Keratinocyte (primary cell): ENCODE data around the gene SCUBE2.

ENCODE experiments used
- EZH2 ChIP-seq: IDR thresholded peaks from one replicate; pipeline ENCODE4 v1.6.1; 2012; ENCODE audit warnings: inconsistent platforms, mild to moderate bottlenecking, low read length, moderate library complexity
- TF ChIP-seq, protein P1 (sequence below), 3 experiments: IDR thresholded peaks in 1 of 3; conservative IDR thresholded peaks in 1 of 3; optimal IDR thresholded peaks in 1 of 3; 2 replicates in 2 of 3; 3 replicates in 1 of 3; pipeline versions ENCODE3 to v1.5.1; 2011; ENCODE audit warnings: low read length in 3 of 3, mild to moderate bottlenecking in 3 of 3, moderate library complexity in 2 of 3, control low read depth in 1 of 3, inconsistent platforms in 1 of 3; ENCODE audit not compliant: insufficient read depth in 2 of 3; ENCODE audit errors: extremely low read depth in 1 of 3

DNA sequence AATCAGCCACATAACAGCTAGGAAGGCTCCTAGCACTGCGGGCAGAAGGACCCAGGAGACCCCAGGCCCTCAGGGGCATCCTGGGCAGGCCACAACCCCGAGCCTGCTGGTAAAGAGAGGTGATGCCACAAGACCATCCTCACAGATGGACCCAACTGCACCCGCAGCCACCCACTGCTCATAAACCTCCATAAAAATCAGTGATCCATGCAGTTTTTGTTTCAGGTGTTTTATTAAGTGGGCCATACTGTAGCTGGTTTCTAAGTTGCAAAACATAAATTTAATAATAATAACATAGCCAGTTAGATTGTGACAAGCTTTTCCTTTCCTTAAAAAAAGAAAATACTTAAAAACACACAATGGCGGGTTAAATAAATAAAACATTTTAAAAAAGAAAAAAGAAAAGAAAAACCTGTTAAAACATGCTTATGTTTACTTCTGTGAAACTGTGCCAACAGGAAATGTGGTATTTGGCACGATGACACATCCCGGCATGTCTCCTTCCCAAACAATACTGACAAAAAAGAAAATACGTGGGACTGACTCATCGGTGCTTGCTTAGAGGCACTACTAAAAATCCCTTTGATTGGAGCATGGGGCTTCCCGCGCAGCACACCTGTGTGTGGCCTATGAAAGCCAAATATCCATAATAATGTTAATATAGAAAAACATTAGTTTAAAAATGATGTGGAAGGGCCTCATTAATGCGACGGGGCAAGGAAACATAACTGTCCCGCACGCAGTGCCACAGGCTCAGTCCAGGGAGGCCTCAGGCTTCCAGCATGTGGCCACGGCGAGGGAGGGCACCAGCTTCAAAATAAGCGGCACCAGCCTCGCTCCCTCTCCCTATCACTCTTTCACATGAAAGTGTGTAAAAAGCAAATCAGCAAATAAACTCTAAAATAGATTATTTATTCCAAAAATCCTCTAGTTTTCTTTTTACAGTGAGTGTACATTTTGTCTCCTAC is 47.5 kb upstream of the SCUBE2 start:
- TF ChIP-seq EZH2: no peak
- TF ChIP-seq, protein P1, sequence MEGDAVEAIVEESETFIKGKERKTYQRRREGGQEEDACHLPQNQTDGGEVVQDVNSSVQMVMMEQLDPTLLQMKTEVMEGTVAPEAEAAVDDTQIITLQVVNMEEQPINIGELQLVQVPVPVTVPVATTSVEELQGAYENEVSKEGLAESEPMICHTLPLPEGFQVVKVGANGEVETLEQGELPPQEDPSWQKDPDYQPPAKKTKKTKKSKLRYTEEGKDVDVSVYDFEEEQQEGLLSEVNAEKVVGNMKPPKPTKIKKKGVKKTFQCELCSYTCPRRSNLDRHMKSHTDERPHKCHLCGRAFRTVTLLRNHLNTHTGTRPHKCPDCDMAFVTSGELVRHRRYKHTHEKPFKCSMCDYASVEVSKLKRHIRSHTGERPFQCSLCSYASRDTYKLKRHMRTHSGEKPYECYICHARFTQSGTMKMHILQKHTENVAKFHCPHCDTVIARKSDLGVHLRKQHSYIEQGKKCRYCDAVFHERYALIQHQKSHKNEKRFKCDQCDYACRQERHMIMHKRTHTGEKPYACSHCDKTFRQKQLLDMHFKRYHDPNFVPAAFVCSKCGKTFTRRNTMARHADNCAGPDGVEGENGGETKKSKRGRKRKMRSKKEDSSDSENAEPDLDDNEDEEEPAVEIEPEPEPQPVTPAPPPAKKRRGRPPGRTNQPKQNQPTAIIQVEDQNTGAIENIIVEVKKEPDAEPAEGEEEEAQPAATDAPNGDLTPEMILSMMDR (optimal IDR thresholded peaks at IDR 0.05 in 1 of 3, IDR thresholded peaks at IDR 0.05 in 1 of 3, conservative IDR thresholded peaks at IDR 0.05 in 1 of 3; ENCODE audit: extremely low read depth in 1 of 3, insufficient read depth in 2 of 3, low read length in 3 of 3): no peak
